Measurements from ENCODE around the gene ITGAL.
"Not testable (repeated sequence)": the region's sequence is repeated elsewhere in the genome, so short reads cannot be mapped to it uniquely, and the experiment has no call there.

ITGAL gene

GRCh38 chr16:30457743-30458560 is 14.6 kb upstream of the ITGAL start:
- no peak for DNase-seq

GRCh38 chr16:30458561-30459394 is 13.8 kb upstream of the ITGAL start:
- no peak for DNase-seq

- DNase-seq = no peak
Measured at GRCh38 chr16:30459456-30459855, 13.1 kb upstream of the ITGAL start.

GRCh38 chr16:30461426-30461825 is 11.1 kb upstream of the ITGAL start:
- not testable (repeated sequence) for DNase-seq

GRCh38 chr16:30464078-30464477 is 8.5 kb upstream of the ITGAL start:
- no peak for DNase-seq

GRCh38 chr16:30470170-30470512 is 2.4 kb upstream of the ITGAL start:
- DNase-seq = no peak

GRCh38 chr16:30470632-30470995 is 1.9 kb upstream of the ITGAL start:
- DNase-seq = no peak

GRCh38 chr16:30473231-30474073 is 910 bp downstream of the ITGAL start:
- no peak for DNase-seq

- no peak for DNase-seq
Measured at GRCh38 chr16:30474074-30474452, 1.5 kb downstream of the ITGAL start.

- no peak for DNase-seq
Measured at GRCh38 chr16:30474684-30475083, 2.1 kb downstream of the ITGAL start.

- no peak for DNase-seq
Measured at GRCh38 chr16:30476991-30477390, 4.4 kb downstream of the ITGAL start.

- not testable (repeated sequence) for DNase-seq
Measured at GRCh38 chr16:30477773-30478172, 5.2 kb downstream of the ITGAL start.

GRCh38 chr16:30478766-30479478 is 6.4 kb downstream of the ITGAL start:
- no peak for DNase-seq

GRCh38 chr16:30481381-30481780 is 8.8 kb downstream of the ITGAL start:
- DNase-seq = no peak

- no peak for DNase-seq
Measured at GRCh38 chr16:30482366-30482765, 9.8 kb downstream of the ITGAL start.

GRCh38 chr16:30484887-30485286 is 12.3 kb downstream of the ITGAL start:
- DNase-seq = no peak

- DNase-seq = no peak
Measured at GRCh38 chr16:30485818-30486436, 13.4 kb downstream of the ITGAL start.

GRCh38 chr16:30488764-30489605 is 16.4 kb downstream of the ITGAL start:
- DNase-seq = no peak

- no peak for DNase-seq
Measured at GRCh38 chr16:30490210-30490609, 17.7 kb downstream of the ITGAL start.

GRCh38 chr16:30491229-30491628 is 18.7 kb downstream of the ITGAL start:
- no peak for DNase-seq

- no peak for DNase-seq
Measured at GRCh38 chr16:30491744-30492308, 19.3 kb downstream of the ITGAL start.

All from right hindlimb (tissue), 1 donor.